Hepatic stellate cell (primary cell): Measurements from ENCODE around the gene UNKL.
A peak's percentile ranks its signal among the peaks of the same experiment; 100 is the strongest.

Experiments used
- DNase-seq: peaks from one replicate; pipeline ENCODE4 v3.0.0; 2011; ENCODE audit warnings: low spot score

UNKL gene

GRCh38 chr16:1351582-1352362, 62.7 kb downstream of the UNKL start, which contains the start of the genes GNPTG and TSR3:
Gene GNPTG, plus strand, starts transcription at chr16:1351931. Its CDS starts 35 bp downstream, at chr16:1351966.
Gene TSR3, minus strand, starts transcription at chr16:1351878. Its CDS starts 74 bp downstream, at chr16:1351804.
- DNase-seq, result peak; percentile 87

- no peak for DNase-seq
Measured at GRCh38 chr16:1351215-1351581, 63.3 kb downstream of the UNKL start.

- no peak for DNase-seq
Measured at GRCh38 chr16:1350691-1351090, 63.8 kb downstream of the UNKL start.

GRCh38 chr16:1349951-1350350, 64.6 kb downstream of the UNKL start:
- DNase-seq, result no peak

GRCh38 chr16:1349351-1349750, 65.2 kb downstream of the UNKL start:
- DNase-seq, result no peak

- no peak for DNase-seq
Measured at GRCh38 chr16:1348926-1349325, 65.6 kb downstream of the UNKL start.

GRCh38 chr16:1348441-1348840, 66.1 kb downstream of the UNKL start:
- DNase-seq, result no peak

- DNase-seq, result no peak
Measured at GRCh38 chr16:1347962-1348361, 66.5 kb downstream of the UNKL start.

- DNase-seq, result no peak
Measured at GRCh38 chr16:1347286-1347855, 67.1 kb downstream of the UNKL start.

GRCh38 chr16:1346422-1347285, 67.8 kb downstream of the UNKL start:
- DNase-seq, result peak; percentile 47

- DNase-seq, result no peak
Measured at GRCh38 chr16:1345651-1346421, 68.7 kb downstream of the UNKL start.

GRCh38 chr16:1345087-1345486, 69.4 kb downstream of the UNKL start:
- DNase-seq, result no peak

GRCh38 chr16:1344499-1344898, 70.0 kb downstream of the UNKL start:
- DNase-seq, result no peak

- no peak for DNase-seq
Measured at GRCh38 chr16:1343428-1344242, 70.9 kb downstream of the UNKL start.

GRCh38 chr16:1342526-1343427, 71.7 kb downstream of the UNKL start:
- DNase-seq, result peak; percentile 82

GRCh38 chr16:1341495-1342420, 72.7 kb downstream of the UNKL start:
- DNase-seq, result no peak

- no peak for DNase-seq
Measured at GRCh38 chr16:1340730-1341494, 73.6 kb downstream of the UNKL start.
